Vagina (tissue), 2 donors: ENCODE measurements around the gene BIN2. TPM values are rescaled to one million over a fixed set of nuclear protein-coding genes. Genes with fewer than 3 reads are reported as not detected.
"Not testable (repeated sequence)": the region's sequence is repeated elsewhere in the genome, so short reads cannot be mapped to it uniquely, and the experiment has no call there.

Experiments used
- DNase-seq, 2 donors: peaks; one replicate each; pipeline ENCODE4 v3.0.0-alpha.2; 2017; ENCODE audit errors: extremely low spot score in 2 of 2
- H3K27ac ChIP-seq: fragments of 200-600 bp; sonication (generic); one replicate; pipeline ENCODE4 v1.5.1; 2019
- H3K27me3 ChIP-seq: fragments of 200-600 bp; sonication (generic); one replicate; pipeline ENCODE4 v1.5.1; 2019
- H3K36me3 ChIP-seq, 2 donors: fragments of 200-600 bp; sonication (generic); one replicate each; pipeline ENCODE4 v1.5.1; 2017 to 2019
- H3K4me1 ChIP-seq: fragments of 200-600 bp; sonication (generic); one replicate; pipeline ENCODE4 v1.5.1; 2019
- H3K4me3 ChIP-seq, 2 donors: fragments of 200-600 bp; sonication (generic); 1 replicate in 1 of 2; 2 replicates in 1 of 2; pipeline ENCODE4 v1.5.1; 2016 to 2019
- H3K9me3 ChIP-seq: fragments of 200-600 bp; sonication (generic); one replicate; pipeline ENCODE4 v1.5.1; 2019
- CTCF ChIP-seq, 3 experiments: fragments of 450-650 bp in 2 of 3; fragments of 200-600 bp in 1 of 3; sonication (generic) in 1 of 3; IDR thresholded peaks; one replicate each; pipeline ENCODE4 v1.5.1; 2017 to 2019; ENCODE audit warnings: antibody characterized with exemption in 3 of 3, mild to moderate bottlenecking in 2 of 3, moderate library complexity in 2 of 3
- POLR2A ChIP-seq, 2 donors: fragments of 450-650 bp; IDR thresholded peaks; one replicate each; pipeline ENCODE4 v1.6.1; 2017; ENCODE audit warnings: antibody characterized with exemption in 2 of 2, mild to moderate bottlenecking in 2 of 2, moderate library complexity in 2 of 2
- POLR2AphosphoS5 ChIP-seq, 2 donors: sonication (generic); formaldehyde crosslinking; IDR thresholded peaks; one replicate each; pipeline ENCODE4 v1.9.0; 2017; ENCODE audit warnings: antibody characterized with exemption in 2 of 2, mild to moderate bottlenecking in 2 of 2, low read depth in 1 of 2; ENCODE audit not compliant: insufficient read depth in 1 of 2
- intact Hi-C: fragments of 100-400 bp; cut with DNase I; formaldehyde crosslinking; loops from one replicate; pipeline ENCODE4 v1.15.1; 2023
- total RNA-seq: library from RNA; depleted of rRNA; stranded (reverse); fragments of >200 nt; gene quantifications from one replicate; pipeline ENCODE4 v1.2.3, GENCODE V29; 2016

Gene BIN2
- total RNA-seq, 1 donor from 2014 or later: 6.4 TPM

- H3K4me3 ChIP-seq: no peak overlapping the region
- intact Hi-C loops: loop anchor here (10.0 kb wide), 2 partner anchors 65 to 515 kb away; partner anchors contain the start of gene SMAGP
- no peaks in the 10 kb centered on the region for H3K27me3 ChIP-seq
- no peaks in the 10 kb centered on the region for H3K9me3 ChIP-seq
- no peak for DNase-seq
- H3K4me1 ChIP-seq: no peaks in the 10 kb centered on the region
- no peaks in the 10 kb centered on the region for H3K36me3 ChIP-seq
- TF ChIP-seq POLR2AphosphoS5 (IDR thresholded peaks at IDR 0.05; ENCODE audit: insufficient read depth in 1 of 2, low read depth in 1 of 2) (no peak), POLR2A (IDR thresholded peaks at IDR 0.05) (no peak), CTCF (IDR thresholded peaks at IDR 0.05) (no peak)
- H3K27ac ChIP-seq: no peak overlapping the region
Observed at GRCh38 chr12:51339750-51340149, 15.8 kb upstream of the BIN2 start.

- H3K27ac ChIP-seq, intact Hi-C loops, H3K4me1 ChIP-seq, H3K27me3 ChIP-seq, H3K36me3 ChIP-seq, DNase-seq, H3K9me3 ChIP-seq, H3K4me3 ChIP-seq: not testable (repeated sequence)
Observed at GRCh38 chr12:51337336-51337735, 13.4 kb upstream of the BIN2 start.

- Histone ChIP-seq H3K4me3 (no peak overlapping the region), H3K4me1 (no peaks in the 10 kb centered on the region), H3K9me3 (no peaks in the 10 kb centered on the region), H3K27me3 (no peaks in the 10 kb centered on the region), H3K27ac (no peak overlapping the region), H3K36me3 (no peaks in the 10 kb centered on the region)
- DNase-seq: no peak
- no peak for TF ChIP-seq POLR2A (IDR thresholded peaks at IDR 0.05)
- TF ChIP-seq POLR2AphosphoS5 (IDR thresholded peaks at IDR 0.05; ENCODE audit: insufficient read depth in 1 of 2, low read depth in 1 of 2): no peak
- TF ChIP-seq CTCF (IDR thresholded peaks at IDR 0.05): no peak
- intact Hi-C loops: no loop called here
Observed at GRCh38 chr12:51335931-51336330, 12.0 kb upstream of the BIN2 start.

- TF ChIP-seq CTCF (IDR thresholded peaks at IDR 0.05) (no peak), POLR2A (IDR thresholded peaks at IDR 0.05) (no peak), POLR2AphosphoS5 (IDR thresholded peaks at IDR 0.05; ENCODE audit: insufficient read depth in 1 of 2, low read depth in 1 of 2) (no peak)
- intact Hi-C loops: no loop called here
- H3K27me3 ChIP-seq: no peaks in the 10 kb centered on the region
- H3K9me3 ChIP-seq: no peaks in the 10 kb centered on the region
- no peaks in the 10 kb centered on the region for H3K4me1 ChIP-seq
- no peak overlapping the region for H3K27ac ChIP-seq
- no peak for DNase-seq
- no peak overlapping the region for H3K4me3 ChIP-seq
- H3K36me3 ChIP-seq: no peaks in the 10 kb centered on the region
Observed at GRCh38 chr12:51334764-51335163, 10.8 kb upstream of the BIN2 start.

GRCh38 chr12:51333536-51333935 lies 9.6 kb upstream of the BIN2 start:
- intact Hi-C loops: no loop called here

More at GRCh38 chr12:51333536-51333935, 9.6 kb upstream of the BIN2 start:
- Histone ChIP-seq H3K4me1 (no peaks in the 10 kb centered on the region), H3K9me3 (no peaks in the 10 kb centered on the region), H3K27me3 (no peaks in the 10 kb centered on the region), H3K4me3 (no peak overlapping the region), H3K27ac (no peak overlapping the region), H3K36me3 (no peaks in the 10 kb centered on the region)
- no peak for DNase-seq
- TF ChIP-seq CTCF (IDR thresholded peaks at IDR 0.05) (no peak), POLR2A (IDR thresholded peaks at IDR 0.05) (no peak), POLR2AphosphoS5 (IDR thresholded peaks at IDR 0.05; ENCODE audit: insufficient read depth in 1 of 2, low read depth in 1 of 2) (no peak)
